GM06990 (cell line): Measurements from ENCODE around the gene LHX2.

Source experiments
- DNase-seq: peaks from one replicate; pipeline ENCODE4 v3.0.0-alpha.2; 2011; ENCODE audit not compliant: insufficient read length; ENCODE audit errors: extremely low read depth
- H3K27me3 ChIP-seq: replicated peaks from 2 replicates; pipeline ENCODE4 v1.6.0; 2011; ENCODE audit warnings: low read length; ENCODE audit not compliant: control insufficient read depth, insufficient read depth
- H3K36me3 ChIP-seq: 2 replicates; pipeline ENCODE4 v1.5.1; 2011; ENCODE audit warnings: low read length; ENCODE audit not compliant: control insufficient read depth, insufficient read depth
- H3K4me3 ChIP-seq: replicated peaks from 2 replicates; pipeline ENCODE4 v1.5.1; 2011; ENCODE audit warnings: low read depth, mild to moderate bottlenecking, control low read depth, low read length
- TF ChIP-seq, protein P1 (sequence below): IDR thresholded peaks from 2 replicates; pipeline ENCODE4 v1.5.1; 2011; ENCODE audit warnings: low read length, control low read depth, mild to moderate bottlenecking, inconsistent platforms; ENCODE audit not compliant: insufficient read depth, poor library complexity, severe bottlenecking

Gene LHX2

DNA sequence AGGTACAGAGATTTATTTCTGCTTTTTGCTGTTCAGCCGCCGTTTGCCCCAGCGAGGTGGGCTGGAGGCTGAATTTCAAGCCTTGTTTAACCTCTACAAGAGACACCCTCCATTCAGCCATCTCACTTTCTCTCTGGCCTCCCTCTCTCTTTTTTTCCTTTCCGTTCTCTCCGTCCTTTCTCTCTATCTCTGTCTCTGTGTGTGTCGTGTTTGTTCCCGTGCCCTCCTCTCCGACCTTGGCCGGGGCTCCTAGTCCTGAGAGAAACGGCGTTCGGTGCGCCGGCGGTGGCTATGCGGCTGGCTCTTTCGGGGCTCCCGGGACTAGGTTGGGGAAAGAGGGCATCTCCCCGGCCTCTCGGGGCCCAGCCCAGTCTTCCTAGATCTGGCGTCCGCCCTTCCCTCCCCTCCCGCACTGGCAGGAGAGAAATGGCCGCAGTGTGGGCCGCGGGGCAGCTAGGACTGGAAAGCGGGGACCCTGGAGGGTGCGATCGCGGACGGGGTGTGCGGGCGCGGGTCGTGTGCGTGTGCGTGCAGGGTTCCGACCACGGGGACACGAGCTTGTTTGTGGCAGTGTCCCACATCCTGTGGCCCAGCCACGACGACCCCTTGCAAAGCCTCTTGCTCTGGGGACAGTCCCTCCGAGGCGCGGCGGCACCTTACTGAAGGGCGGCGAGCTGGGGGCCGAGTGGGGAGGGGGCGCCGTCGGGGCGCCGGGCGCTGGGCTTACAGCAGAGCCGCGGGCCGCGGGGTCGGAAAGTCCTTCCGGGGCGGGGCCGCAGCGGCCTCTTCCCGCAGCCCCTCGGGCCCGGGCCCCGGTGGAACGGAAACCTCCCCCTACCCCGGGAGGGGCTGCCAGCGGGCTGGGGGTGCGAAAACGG lies 5.7 kb downstream of the LHX2 start:
- DNase-seq: no peak
- H3K36me3 ChIP-seq: no peaks in the 10 kb centered on the region
- no peaks in the 10 kb centered on the region; the same call in 1 of the 2 replicates for H3K27me3 ChIP-seq
- TF ChIP-seq, protein P1, sequence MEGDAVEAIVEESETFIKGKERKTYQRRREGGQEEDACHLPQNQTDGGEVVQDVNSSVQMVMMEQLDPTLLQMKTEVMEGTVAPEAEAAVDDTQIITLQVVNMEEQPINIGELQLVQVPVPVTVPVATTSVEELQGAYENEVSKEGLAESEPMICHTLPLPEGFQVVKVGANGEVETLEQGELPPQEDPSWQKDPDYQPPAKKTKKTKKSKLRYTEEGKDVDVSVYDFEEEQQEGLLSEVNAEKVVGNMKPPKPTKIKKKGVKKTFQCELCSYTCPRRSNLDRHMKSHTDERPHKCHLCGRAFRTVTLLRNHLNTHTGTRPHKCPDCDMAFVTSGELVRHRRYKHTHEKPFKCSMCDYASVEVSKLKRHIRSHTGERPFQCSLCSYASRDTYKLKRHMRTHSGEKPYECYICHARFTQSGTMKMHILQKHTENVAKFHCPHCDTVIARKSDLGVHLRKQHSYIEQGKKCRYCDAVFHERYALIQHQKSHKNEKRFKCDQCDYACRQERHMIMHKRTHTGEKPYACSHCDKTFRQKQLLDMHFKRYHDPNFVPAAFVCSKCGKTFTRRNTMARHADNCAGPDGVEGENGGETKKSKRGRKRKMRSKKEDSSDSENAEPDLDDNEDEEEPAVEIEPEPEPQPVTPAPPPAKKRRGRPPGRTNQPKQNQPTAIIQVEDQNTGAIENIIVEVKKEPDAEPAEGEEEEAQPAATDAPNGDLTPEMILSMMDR: no peak
- H3K4me3 ChIP-seq: no peak overlapping the region

DNA sequence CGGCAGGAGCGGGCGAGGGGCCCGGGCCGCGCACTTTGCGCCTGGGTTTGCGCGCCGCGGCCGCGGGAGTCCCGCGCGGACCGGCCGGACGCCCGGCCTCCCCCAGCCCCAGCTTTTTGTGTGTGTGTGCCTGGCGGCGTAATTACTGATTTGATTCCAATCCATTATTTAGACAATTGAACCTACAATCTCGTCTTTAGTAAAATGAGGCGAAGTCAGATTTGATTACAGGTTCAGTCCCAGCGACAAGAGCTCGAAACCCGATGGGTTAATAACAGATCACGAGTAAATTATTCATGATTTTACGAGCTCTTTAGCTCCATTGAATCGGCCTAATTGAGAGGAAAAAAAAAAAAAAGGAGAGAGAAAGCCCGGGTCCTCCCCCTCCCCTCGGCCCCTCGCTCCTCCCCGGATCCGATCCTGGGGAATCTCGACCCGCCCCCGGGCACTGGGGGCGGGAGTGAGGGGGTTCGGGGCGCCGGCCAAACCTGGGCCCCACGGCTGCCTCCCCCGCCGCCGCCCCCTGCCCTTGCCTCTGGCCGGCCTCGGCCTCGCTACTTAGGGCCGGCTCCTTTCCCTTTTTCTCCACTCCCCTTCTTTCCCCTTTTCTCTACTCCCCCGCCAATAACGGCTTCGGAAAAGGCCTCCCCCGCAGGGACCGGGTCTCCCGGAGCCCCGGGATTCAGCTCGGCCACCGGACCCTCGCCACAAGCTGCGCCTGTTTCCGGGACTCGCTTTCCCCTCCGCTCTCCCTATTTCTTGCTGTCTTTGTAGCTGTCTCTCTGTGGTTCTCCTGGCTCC lies 6.6 kb downstream of the LHX2 start:
- Histone ChIP-seq H3K27me3 (peaks cover 2% of the 10 kb centered on the region; the same call in 1 of the 2 replicates), H3K36me3 (no peaks in the 10 kb centered on the region), H3K4me3 (no peak overlapping the region; the same call in 1 of the 2 replicates)
- DNase-seq: no peak
- TF ChIP-seq, protein P1: no peak

DNA sequence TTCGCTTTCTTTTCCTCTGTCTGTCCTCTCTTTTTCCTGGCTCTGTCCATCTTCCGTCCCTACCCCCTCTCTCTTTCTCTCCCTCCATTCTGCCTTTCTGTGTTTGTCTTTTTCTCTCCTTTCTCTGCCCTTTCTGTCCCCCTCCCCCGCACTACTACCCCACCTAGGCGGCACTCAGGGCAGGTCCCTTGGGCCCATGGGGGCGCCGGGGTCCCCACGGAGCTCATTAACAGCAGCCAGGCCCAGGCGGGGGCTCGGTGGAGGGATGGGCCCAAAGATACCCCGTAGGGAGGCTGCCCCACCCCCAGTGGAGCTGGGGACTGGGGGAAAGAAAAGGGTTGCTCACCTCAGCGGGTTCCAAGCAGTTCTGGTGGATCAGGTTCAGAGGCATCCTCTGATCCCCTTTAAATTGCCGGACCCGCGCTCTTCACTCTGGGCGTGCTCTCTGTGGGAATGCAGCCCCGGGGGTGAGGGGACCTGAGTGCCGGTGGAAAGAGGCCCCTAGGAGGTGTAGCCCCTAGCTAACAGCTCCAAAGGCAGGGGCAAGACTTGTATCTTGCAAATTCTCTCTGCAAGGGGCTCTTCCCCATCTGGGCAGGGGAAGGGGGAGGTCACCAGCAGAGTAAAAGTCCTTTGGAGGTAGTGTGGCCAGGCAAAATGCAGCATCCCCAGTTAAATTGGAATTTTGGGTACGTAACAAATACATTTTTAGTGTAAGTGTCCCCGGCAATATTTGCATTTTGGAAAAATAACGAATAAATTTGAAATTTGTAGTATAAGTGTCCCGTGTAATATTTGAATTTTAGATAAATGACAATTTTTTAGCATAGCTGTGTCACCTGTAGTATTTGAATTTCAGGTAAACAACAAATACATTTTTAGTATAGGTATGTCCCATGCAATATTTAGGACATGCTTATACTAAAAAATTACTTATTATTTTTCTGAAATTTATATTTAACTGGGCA lies 7.4 kb downstream of the LHX2 start:
- peaks cover 2% of the 10 kb centered on the region; the same call in 1 of the 2 replicates for H3K27me3 ChIP-seq

DNA sequence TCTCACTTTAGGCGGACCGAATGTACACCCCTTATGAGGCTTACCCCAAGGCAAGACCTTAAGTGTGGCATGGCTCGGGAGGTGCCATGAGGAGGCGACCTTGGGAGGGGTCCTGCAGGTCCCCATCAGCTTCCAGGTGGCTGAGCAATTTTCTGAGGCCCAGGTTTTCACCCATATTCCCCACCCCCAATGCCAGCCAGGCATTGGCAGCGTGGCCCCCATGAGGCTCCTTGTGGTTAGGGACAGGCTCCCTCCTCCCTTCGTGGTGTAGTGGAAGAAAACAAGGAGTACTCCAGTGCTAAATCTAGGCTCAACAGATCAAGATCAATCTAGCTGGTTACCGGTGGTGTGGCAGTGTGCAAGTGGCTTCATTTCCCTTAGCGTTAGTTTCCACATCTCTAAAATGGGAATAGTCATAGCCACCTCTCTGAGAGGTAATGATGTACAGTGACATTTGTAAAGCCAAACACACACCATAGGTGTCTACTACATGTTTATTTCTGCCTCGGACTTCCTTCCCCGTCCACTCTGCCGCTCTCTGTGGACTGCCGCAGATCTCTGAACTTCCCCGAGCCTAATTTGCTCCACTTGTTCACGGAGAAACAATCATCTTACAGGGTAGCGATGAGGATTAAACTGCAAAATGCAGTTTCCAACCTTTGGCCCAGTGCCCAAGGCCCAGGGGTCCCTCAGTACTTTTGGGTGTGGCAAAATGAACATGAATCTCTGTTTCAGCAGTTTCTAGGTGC lies 8.4 kb downstream of the LHX2 start:
- H3K36me3 ChIP-seq: no peaks in the 10 kb centered on the region
- TF ChIP-seq, protein P1: no peak
- H3K27me3 ChIP-seq: peaks cover 2% of the 10 kb centered on the region; the same call in 1 of the 2 replicates
- DNase-seq: no peak
- no peak overlapping the region for H3K4me3 ChIP-seq

More for the DNA sequence above, 7.4 kb downstream of the LHX2 start:
- H3K36me3 ChIP-seq: no peaks in the 10 kb centered on the region
- H3K4me3 ChIP-seq: no peak overlapping the region
- TF ChIP-seq, protein P1: no peak
- DNase-seq: no peak
